WI38 (cell line): ENCODE data around the gene VSTM2B.

Experiments
- H3K4me3 ChIP-seq: 2 replicates; pipeline ENCODE4 v1.5.1; 2011; ENCODE audit warnings: low read depth, mild to moderate bottlenecking, control low read depth, low read length
- CTCF ChIP-seq: IDR thresholded peaks from 2 replicates; pipeline ENCODE4 v1.5.1; 2012; ENCODE audit warnings: low read depth, mild to moderate bottlenecking, control low read depth, low read length

Gene VSTM2B

GRCh38 chr19:29488316-29488715 lies 37.5 kb upstream of the VSTM2B start:
- no peak overlapping the region for H3K4me3 ChIP-seq
- no peak for TF ChIP-seq CTCF

DNA sequence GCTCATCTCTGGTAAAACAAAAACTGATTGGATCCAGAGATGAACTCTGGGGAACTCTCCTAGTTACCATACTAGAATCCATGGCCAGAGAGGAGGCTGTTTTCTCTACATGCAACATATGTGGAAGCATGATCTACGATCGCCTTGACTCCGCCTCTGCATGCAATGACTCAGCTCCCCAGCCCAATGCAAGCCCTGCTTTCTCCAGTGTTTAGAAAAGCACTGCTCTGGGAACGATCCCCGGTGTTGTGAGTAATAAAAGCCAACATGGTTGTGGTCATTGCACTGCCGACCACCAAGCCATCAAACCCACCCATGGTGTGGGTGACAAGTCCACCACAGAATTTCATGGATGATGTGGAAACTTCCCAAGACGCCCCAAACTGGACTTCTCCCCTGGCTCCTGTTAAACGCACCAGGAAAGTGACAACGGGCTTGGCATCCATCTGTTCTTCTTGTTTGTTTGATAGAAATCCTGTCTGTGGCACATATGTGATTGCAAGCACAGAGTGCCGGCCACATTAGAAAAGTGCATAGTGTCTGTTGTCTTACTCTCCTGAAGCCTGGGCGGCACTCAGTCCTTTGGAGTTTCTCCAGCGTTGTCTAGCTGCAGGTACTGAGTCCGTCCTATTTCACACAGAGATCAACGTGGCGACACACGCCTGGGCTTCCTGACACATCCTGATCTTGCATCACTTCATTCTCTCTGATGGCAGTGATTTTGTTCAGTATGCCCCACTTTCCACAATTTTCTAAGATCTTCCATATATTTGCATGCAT lies 36.4 kb upstream of the VSTM2B start:
- TF ChIP-seq CTCF = no peak
- H3K4me3 ChIP-seq = no peak overlapping the region

DNA sequence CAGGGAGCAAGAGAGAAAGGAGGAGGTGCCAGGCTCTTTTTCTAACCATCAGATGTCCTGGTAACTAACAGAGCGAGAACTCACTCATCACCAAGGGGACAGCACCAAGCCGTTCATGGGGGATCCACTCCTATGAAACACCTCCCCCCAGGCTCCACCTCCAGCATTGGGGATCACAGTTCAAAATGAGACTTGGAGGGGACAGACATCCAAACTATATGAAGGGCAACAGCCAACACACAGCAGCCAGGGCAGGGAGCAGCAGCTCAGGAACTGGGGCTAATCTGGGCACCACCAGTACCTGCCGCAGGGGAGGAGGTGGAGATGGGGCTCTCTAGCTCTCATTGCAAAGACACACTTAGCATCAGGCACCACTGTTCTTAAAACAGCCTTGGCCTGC lies 34.3 kb upstream of the VSTM2B start:
- TF ChIP-seq CTCF = no peak
- H3K4me3 ChIP-seq = no peak overlapping the region

- no peak overlapping the region for H3K4me3 ChIP-seq
- no peak for TF ChIP-seq CTCF
Measured at GRCh38 chr19:29491995-29492577, 33.7 kb upstream of the VSTM2B start.

DNA sequence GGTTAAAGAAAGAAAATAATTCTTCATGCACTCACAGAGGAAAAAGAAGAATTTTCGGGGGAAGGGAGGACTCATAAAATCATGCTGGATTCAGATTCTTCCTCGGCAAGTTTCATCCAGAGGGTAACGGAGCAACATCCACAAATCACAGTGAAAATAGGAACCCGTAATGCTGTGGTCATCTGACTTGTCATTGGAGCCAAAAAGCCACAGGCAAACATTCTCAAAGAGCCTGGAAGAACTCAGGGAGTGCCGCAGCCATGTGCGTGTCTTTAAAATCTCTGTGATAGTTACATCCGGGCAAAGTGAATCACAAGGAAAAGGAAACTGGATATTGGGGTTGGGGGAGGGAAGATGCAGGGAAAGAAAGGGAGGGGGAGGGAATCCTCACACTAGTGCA lies 33.0 kb upstream of the VSTM2B start:
- no peak overlapping the region for H3K4me3 ChIP-seq
- TF ChIP-seq CTCF = no peak

- no peak for TF ChIP-seq CTCF
- no peak overlapping the region for H3K4me3 ChIP-seq
Measured at GRCh38 chr19:29495091-29495490, 30.7 kb upstream of the VSTM2B start.

DNA sequence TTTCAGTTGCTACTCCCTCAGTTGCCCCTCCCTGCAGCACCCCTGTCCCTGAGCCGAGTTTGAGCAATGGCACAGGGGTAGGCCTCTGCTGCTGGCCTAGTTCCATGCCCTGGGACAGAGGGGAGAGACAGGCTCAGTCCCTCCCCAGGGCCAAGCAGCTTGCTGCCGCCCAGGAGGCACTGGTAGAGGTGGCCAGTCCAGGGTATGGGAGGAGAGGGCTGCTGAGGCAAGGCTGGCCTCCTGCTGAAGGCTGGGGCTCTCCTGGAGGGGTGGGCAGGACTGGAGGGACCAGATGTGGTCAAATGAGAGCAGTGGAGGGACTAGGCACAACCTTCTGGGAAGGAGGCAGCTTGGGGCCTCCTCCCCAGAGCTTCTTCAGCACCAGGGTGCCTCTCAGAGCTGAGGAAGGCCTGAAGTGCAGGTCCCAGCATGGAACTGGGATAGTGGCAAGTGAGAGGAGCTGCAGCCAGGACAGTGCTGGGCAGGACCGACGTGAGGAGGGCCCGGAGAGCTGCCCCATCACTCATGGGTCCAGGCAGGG lies 29.8 kb upstream of the VSTM2B start:
- H3K4me3 ChIP-seq = no peak overlapping the region
- TF ChIP-seq CTCF = no peak
